Thyroid gland (tissue), 4 donors: ENCODE measurements around the gene CPPED1.

Experiments used
- CTCF ChIP-seq, 6 experiments: fragments of 200-600 bp in 3 of 6; fragments of 450-650 bp in 3 of 6; sonication (generic) in 3 of 6; IDR thresholded peaks; one replicate each; pipeline ENCODE4 v1.5.1; 2016 to 2019; ENCODE audit warnings: antibody characterized with exemption in 6 of 6, mild to moderate bottlenecking in 2 of 6, inconsistent platforms in 1 of 6, moderate library complexity in 1 of 6
- POLR2A ChIP-seq, 2 donors: fragments of 450-650 bp; IDR thresholded peaks; one replicate each; pipeline ENCODE4 v1.6.1; 2017; ENCODE audit warnings: antibody characterized with exemption in 2 of 2, mild to moderate bottlenecking in 2 of 2, moderate library complexity in 1 of 2

- TF ChIP-seq CTCF (IDR thresholded peaks at IDR 0.05) = no peak
- no peak for TF ChIP-seq POLR2A (IDR thresholded peaks at IDR 0.05)
Measured at GRCh38 chr16:12828206-12828605, 24.5 kb upstream of the CPPED1 start.
